Panc1 (cell line): ENCODE data around the gene PPP2R3A. TPM values are rescaled to one million over a fixed set of nuclear protein-coding genes. Genes with fewer than 3 reads are reported as not detected.

Experiments used
- ATAC-seq: fragments of 200-7000 bp; cut with Tn5 transposase; 2 replicates; pipeline ENCODE4 v1.9.1; 2020; ENCODE audit warnings: mild to moderate bottlenecking, moderate library complexity
- BruUV-seq: library from RNA; stranded (reverse); fragments of 400-500 nt; replicated peaks from 2 replicates; lab custom pipeline; 2021; lab: Mats Ljungman, UMichigan
- CTCF ChIA-PET: fragments of 300-600 bp; sonication (Branson Sonifier 250); formaldehyde crosslinking; loops from one replicate; lab custom pipeline; 2022; ENCODE audit warnings: antibody characterized with exemption; lab: Charles Lee
- POLR2A ChIA-PET: fragments of 300-600 bp; sonication (Branson Sonifier 250); formaldehyde crosslinking; loops from one replicate; lab custom pipeline; 2022; ENCODE audit warnings: antibody characterized with exemption; lab: Charles Lee
- DNase-seq: peaks from one replicate; pipeline ENCODE4 v3.0.0-alpha.2; 2010; ENCODE audit warnings: low read depth, low spot score
- H3K27ac ChIP-seq: 2 replicates; pipeline ENCODE4 v1.5.1; 2011; ENCODE audit warnings: mild to moderate bottlenecking, low read length, inconsistent platforms
- H3K27me3 ChIP-seq: fragments of 200-500 bp; sonication (Bioruptor generic); 2 replicates; pipeline ENCODE4 v1.6.0; 2014; ENCODE audit warnings: low read length, inconsistent platforms; ENCODE audit not compliant: control insufficient read depth, insufficient read depth
- H3K36me3 ChIP-seq: fragments of 200-500 bp; sonication (Bioruptor generic); 2 replicates; pipeline ENCODE4 v1.5.1; 2014; ENCODE audit warnings: inconsistent platforms, mild to moderate bottlenecking, low read length, moderate library complexity; ENCODE audit not compliant: control insufficient read depth, insufficient read depth
- H3K4me1 ChIP-seq: 2 replicates; pipeline ENCODE4 v1.5.1; 2011; ENCODE audit warnings: inconsistent platforms, mild to moderate bottlenecking, low read length, moderate library complexity; ENCODE audit not compliant: control insufficient read depth, insufficient read depth
- H3K4me3 ChIP-seq, 2 experiments: 2 replicates each; pipeline ENCODE4 v1.5.1; 2011 to 2012; ENCODE audit warnings: low read depth in 2 of 2, low read length in 2 of 2, mild to moderate bottlenecking in 2 of 2, inconsistent platforms in 1 of 2, moderate library complexity in 1 of 2
- H3K9me3 ChIP-seq: fragments of 200-500 bp; sonication (Bioruptor generic); 2 replicates; pipeline ENCODE4 v1.5.1; 2014; ENCODE audit warnings: low read depth, mild to moderate bottlenecking, inconsistent platforms, low read length, moderate library complexity; ENCODE audit not compliant: control insufficient read depth, insufficient read depth
- CTCF ChIP-seq: fragments of 450-650 bp; IDR thresholded peaks from 2 replicates; pipeline ENCODE4 v1.5.1; 2017; ENCODE audit warnings: mild to moderate bottlenecking
- POLR2AphosphoS5 ChIP-seq: IDR thresholded peaks from 2 replicates; pipeline ENCODE4 v1.6.1; 2012; ENCODE audit warnings: mild to moderate bottlenecking, low read depth, low read length, moderate library complexity
- REST ChIP-seq, 2 experiments: IDR thresholded peaks; 2 replicates each; pipeline ENCODE4 v1.6.1; 2011 to 2012; ENCODE audit warnings: low read depth in 2 of 2, control low read depth in 1 of 2, low read length in 1 of 2, mild to moderate bottlenecking in 1 of 2, moderate library complexity in 1 of 2; ENCODE audit not compliant: insufficient read depth in 1 of 2
- SIN3A ChIP-seq: IDR thresholded peaks from 2 replicates; pipeline ENCODE4 v1.6.1; 2012; ENCODE audit warnings: low read depth, mild to moderate bottlenecking, low read length, moderate library complexity, borderline replicate concordance; ENCODE audit not compliant: insufficient read depth
- TCF7L2 ChIP-seq: IDR thresholded peaks from 2 replicates; pipeline ENCODE4 v1.6.1; 2011; ENCODE audit warnings: mild to moderate bottlenecking, low read depth, low read length, inconsistent platforms
- in situ Hi-C: cut with HindIII; loops from 2 replicates; pipeline ENCODE4 v1.10.0; 2016; ENCODE audit warnings: low sequenced_read_pairs, low pct_unique_long_range_greater_than_20kb
- intact Hi-C: fragments of 100-400 bp; cut with micrococcal nuclease; formaldehyde crosslinking; loops from one replicate; pipeline ENCODE4 v1.10.0; 2022; ENCODE audit not compliant: unreplicated experiment
- total RNA-seq: library from RNA; stranded (reverse); gene quantifications from one replicate; pipeline ENCODE4 v1.2.1, GENCODE V29; 2021; ENCODE audit not compliant: unreplicated experiment

The PPP2R3A gene
- total RNA-seq, 1 experiment from 2014 or later: 8.1 TPM

- ATAC-seq (peak; percentile 83), DNase-seq (no peak)
- BruUV-seq: no TSS peak
- Histone ChIP-seq H3K9me3 (no peaks in the 10 kb centered on the region), H3K4me3 (no peak overlapping the region), H3K4me1 (peaks cover 20% of the 10 kb centered on the region), H3K27me3 (no peaks in the 10 kb centered on the region), H3K27ac (peak overlapping the region; percentile 29; the same call in 1 of the 2 replicates), H3K36me3 (no peaks in the 10 kb centered on the region)
- ChIA-PET POLR2A (interaction anchor here (0.6 kb wide), 1 partner anchor 708 kb away, joined by 3 read pairs; no protein-coding TSS in a partner anchor), CTCF (interaction anchor here (0.9 kb wide), 1 partner anchor 681 kb away, joined by 3 read pairs; the partner anchor contains the start of gene STAG1)
- in situ Hi-C loops: no loop called here
- TF ChIP-seq POLR2AphosphoS5: no peak
- peak; percentile 55 for TF ChIP-seq CTCF
- intact Hi-C loops: loop anchor here (2.0 to 10.0 kb wide), 3 partner anchors 174 to 320 kb away; no protein-coding TSS in a partner anchor
Observed at GRCh38 chr3:136070953-136071949, 105.7 kb downstream of the PPP2R3A start.

- in situ Hi-C loops: no loop called here
- BruUV-seq: no TSS peak
- Histone ChIP-seq H3K9me3 (no peaks in the 10 kb centered on the region), H3K27me3 (no peaks in the 10 kb centered on the region), H3K27ac (no peak overlapping the region), H3K36me3 (no peaks in the 10 kb centered on the region), H3K4me1 (peaks cover 20% of the 10 kb centered on the region), H3K4me3 (no peak overlapping the region)
- ATAC-seq (no peak), DNase-seq (no peak)
- CTCF ChIA-PET: interaction anchor here (1.3 kb wide), 1 partner anchor 939 kb away, joined by 3 read pairs; no protein-coding TSS in a partner anchor
- intact Hi-C loops: loop anchor here (2.0 to 10.0 kb wide), 5 partner anchors 118 to 940 kb away; no protein-coding TSS in a partner anchor
- TF ChIP-seq TCF7L2 (no peak), CTCF (no peak), REST (IDR thresholded peaks at IDR 0.05; ENCODE audit: insufficient read depth in 1 of 2, low read depth in 2 of 2, low read length in 1 of 2) (no peak), SIN3A (no peak), POLR2AphosphoS5 (no peak)
- POLR2A ChIA-PET: no interaction called here
Observed at GRCh38 chr3:136074546-136075170, 109.1 kb downstream of the PPP2R3A start.
